Activated T-cell treated with anti-CD3 and anti-CD28 coated beads, Interleukin-2, amount 50 U/mL, for 72 hours (primary cell): Measurements from ENCODE around the gene TMEM221. TPM values are rescaled to one million over a fixed set of nuclear protein-coding genes. Genes with fewer than 3 reads are reported as not detected.
"Not testable (repeated sequence)": the region's sequence is repeated elsewhere in the genome, so short reads cannot be mapped to it uniquely, and the experiment has no call there.

Source experiments
- ATAC-seq, 2 donors: fragments of 150-1000 bp; cut with Tn5 transposase; replicated peaks in 1 of 2; 2 replicates each; pipeline ENCODE4 v1.10.0; 2021; ENCODE audit warnings: moderate library complexity in 2 of 2, mild to moderate bottlenecking in 1 of 2
- DNase-seq, 2 donors: peaks; one replicate each; pipeline ENCODE4 v3.0.0; 2021 to 2022; ENCODE audit warnings: mixed read lengths in 1 of 2
- H3K27ac Mint-ChIP-seq: one replicate; pipeline ENCODE4 v1.8.0; 2022; ENCODE audit warnings: mild to moderate bottlenecking, moderate library complexity, mixed read lengths
- H3K27me3 Mint-ChIP-seq: one replicate; pipeline ENCODE4 v1.8.0; 2022; ENCODE audit warnings: low read depth, mixed read lengths
- H3K36me3 Mint-ChIP-seq, 2 donors: one replicate each; pipeline ENCODE4 v1.8.0; 2022; ENCODE audit warnings: mixed read lengths in 2 of 2, mild to moderate bottlenecking in 1 of 2; ENCODE audit not compliant: insufficient read depth in 2 of 2
- H3K4me1 Mint-ChIP-seq: one replicate; pipeline ENCODE4 v1.8.0; 2022; ENCODE audit warnings: low read depth, mixed read lengths
- H3K4me3 Mint-ChIP-seq, 2 donors: one replicate each; pipeline ENCODE4 v1.8.0; 2022; ENCODE audit warnings: mild to moderate bottlenecking in 2 of 2, mixed read lengths in 2 of 2, moderate library complexity in 2 of 2
- H3K9me3 Mint-ChIP-seq, 2 donors: one replicate each; pipeline ENCODE4 v1.8.0; 2022; ENCODE audit warnings: mixed read lengths in 2 of 2
- total RNA-seq, 2 donors: library from RNA; stranded (reverse); gene quantifications; one replicate each; pipeline ENCODE4 v1.2.3, GENCODE V29; 2022

Gene TMEM221
- total RNA-seq, 2 donors from 2014 or later = not detected

DNA sequence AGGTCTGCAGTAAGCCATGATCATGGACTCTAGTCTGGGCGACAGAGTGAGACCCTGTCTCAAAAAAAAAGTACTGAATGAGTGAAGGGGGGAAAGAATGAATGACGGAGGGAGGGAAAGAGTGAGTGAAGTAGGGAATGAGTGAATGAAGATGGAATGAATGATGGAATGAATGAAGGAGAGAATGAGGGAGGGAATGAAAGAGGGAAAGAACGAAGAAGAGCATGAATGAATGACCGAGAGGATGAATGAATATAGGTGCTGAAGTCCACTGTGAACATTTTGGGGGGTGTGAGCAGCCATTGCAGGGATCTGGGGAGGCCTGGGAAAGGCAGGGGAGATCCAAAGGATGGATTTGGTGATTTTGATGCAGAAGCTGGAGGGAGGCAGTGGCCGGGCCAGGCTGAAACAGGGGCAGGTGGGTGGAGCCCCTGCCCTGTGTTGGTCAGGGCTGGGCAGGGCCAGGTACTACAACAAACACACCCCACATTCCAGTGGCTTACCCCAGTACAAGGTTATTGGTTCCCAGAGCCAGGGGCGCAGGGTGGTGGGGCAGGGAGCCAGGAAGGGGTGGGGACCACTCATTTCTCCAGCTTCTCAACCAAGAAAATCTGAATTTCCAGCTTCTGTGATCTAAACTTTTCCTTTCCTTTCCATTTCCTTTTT is 36.2 kb upstream of the TMEM221 start:
- H3K27ac Mint-ChIP-seq = no peak overlapping the region
- H3K36me3 Mint-ChIP-seq = no peaks in the 10 kb centered on the region
- no peak overlapping the region for H3K4me3 Mint-ChIP-seq
- no peaks in the 10 kb centered on the region for H3K27me3 Mint-ChIP-seq
- peaks cover 16% of the 10 kb centered on the region for H3K4me1 Mint-ChIP-seq
- no peaks in the 10 kb centered on the region for H3K9me3 Mint-ChIP-seq
- no peak for DNase-seq
- ATAC-seq = no peak

DNA sequence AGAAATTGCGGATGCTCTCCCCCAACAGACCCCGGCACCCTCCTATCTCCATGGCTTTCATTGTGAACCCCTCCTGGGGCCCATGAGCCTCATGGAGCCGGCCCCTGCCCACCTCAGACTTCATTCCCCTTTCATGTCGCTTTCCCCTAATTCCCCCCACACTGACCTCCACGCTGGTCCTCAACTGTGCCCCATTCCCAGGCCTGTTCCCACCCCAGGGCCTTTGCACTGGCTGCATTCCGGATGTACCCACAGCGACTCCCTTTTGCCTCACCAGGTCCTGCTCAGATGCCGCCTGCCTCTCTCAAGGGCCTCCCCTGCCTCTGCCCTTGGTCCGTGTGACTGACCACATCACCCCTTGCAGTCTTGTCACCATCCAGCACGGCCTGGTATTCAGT is 35.1 kb upstream of the TMEM221 start:
- ATAC-seq (no peak), DNase-seq (no peak)
- Mint-ChIP-seq H3K4me3 (no peak overlapping the region), H3K27ac (no peak overlapping the region), H3K27me3 (no peaks in the 10 kb centered on the region), H3K36me3 (no peaks in the 10 kb centered on the region), H3K4me1 (peaks cover 8% of the 10 kb centered on the region), H3K9me3 (no peaks in the 10 kb centered on the region)

DNA sequence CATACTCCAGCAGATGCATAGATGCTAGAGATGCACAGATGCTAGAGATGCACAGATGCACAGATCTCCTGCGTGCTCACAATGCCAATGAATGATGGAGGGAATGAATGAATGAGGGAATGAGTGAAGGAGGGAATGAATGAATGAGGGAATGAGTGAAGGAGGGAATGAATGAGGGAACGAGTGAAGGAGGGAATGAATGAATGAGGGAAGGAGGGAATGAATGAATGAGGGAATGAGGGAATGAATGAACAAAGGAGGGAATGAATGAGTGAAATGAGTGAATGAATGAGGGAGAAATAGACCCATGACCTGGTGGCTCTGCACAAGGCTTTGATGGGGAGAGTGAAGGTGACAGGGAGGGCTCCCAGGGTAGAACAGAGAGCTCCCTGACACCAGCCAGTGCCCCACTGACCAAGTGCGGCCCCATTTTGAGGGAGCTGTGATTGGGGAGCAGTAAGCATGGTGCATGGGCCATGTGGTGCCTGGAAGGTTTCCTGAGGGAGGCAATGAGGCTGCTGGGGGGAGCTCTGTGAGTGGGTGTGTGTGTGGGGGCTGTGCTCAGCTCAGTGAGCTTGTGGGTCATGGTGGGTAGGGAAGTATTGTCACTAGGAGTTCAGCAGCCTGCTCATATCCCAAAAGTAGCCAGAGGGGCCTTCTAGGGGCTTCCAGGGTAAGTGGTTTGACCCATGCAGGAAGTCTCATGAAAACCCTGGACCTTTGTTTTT is 34.6 kb upstream of the TMEM221 start:
- no peaks in the 10 kb centered on the region for H3K27me3 Mint-ChIP-seq
- DNase-seq (no peak), ATAC-seq (no peak)
- no peaks in the 10 kb centered on the region for H3K36me3 Mint-ChIP-seq
- H3K4me1 Mint-ChIP-seq = peaks cover 2% of the 10 kb centered on the region
- H3K27ac Mint-ChIP-seq = no peak overlapping the region
- H3K4me3 Mint-ChIP-seq = no peak overlapping the region
- no peaks in the 10 kb centered on the region for H3K9me3 Mint-ChIP-seq

DNA sequence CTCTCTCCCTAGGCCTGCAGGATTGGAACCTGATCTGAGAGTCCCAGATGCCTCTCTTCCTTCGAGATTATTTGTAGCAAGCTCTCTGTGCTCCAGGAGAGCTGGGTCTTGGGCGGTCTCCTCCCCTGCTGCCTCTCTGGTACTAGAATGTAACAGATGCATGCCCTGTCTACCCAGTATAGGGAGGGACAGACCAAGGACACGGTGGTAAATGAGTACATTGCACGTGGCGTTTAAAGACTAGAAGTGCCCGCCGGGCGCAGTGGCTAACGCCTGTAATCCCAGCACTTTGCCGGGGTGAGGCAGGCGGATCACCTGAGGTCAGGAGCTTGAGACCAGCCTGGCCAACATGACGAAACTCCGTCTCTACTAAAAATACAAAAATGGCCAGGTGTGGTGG is 33.5 kb upstream of the TMEM221 start:
- DNase-seq (no peak), ATAC-seq (no peak)
- Mint-ChIP-seq H3K27me3 (no peaks in the 10 kb centered on the region), H3K27ac (no peak overlapping the region), H3K4me3 (no peak overlapping the region), H3K9me3 (no peaks in the 10 kb centered on the region), H3K4me1 (no peaks in the 10 kb centered on the region), H3K36me3 (no peaks in the 10 kb centered on the region)

DNA sequence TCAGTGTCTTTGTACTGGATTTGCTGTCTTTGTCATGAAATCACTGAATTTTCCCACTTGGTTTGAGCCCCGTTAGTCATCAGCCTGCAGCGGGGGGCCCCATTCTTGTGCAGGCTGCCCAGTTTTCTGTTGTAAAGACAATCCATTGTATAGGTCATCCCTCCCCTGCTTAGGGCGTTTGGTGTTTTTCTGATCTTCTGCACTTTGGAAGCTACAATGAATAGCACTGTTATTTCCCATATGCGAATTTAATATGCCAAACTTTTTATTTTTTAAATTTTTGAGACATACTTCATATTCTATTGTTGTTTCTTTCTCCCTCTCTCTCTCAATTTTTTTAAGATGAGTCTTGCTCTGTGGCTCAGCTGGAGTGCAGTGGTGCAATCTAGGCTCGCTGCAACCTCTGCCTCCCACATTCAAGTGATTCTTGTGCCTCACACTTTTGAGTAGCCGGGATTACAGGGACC is 30.9 kb upstream of the TMEM221 start:
- Mint-ChIP-seq H3K27me3 (no peaks in the 10 kb centered on the region), H3K27ac (peak overlapping the region; percentile 7), H3K4me1 (no peaks in the 10 kb centered on the region), H3K36me3 (no peaks in the 10 kb centered on the region), H3K9me3 (no peaks in the 10 kb centered on the region), H3K4me3 (no peak overlapping the region)
- DNase-seq (no peak), ATAC-seq (no peak)

DNA sequence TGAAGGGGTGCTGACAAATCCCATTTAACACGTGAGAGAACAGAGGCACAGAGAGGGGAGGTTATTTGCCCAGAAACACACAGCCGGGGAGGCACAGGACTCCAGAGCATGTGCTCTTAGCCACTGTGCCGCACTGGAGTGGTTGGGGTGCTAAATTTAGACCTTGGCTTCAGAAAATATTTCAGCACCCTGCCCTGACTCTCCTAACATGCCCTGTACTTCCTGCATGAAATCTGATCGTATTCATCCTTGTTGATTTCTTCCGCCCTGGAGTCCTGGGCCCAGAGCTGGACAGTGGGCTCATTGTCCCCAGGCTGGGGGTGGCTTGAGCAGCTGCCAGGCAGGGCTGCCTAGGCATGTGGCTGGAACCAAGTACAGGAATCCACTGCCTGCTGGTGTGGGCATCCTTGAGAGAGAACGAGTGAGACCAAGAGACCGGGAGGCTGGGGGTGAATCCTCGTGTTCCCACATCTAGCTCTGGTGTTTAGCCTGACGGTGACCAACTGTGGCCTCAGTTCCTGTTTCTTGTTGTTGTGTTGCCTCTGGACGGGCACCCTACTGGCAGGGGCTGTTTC is 27.2 kb upstream of the TMEM221 start:
- Mint-ChIP-seq H3K36me3 (no peaks in the 10 kb centered on the region), H3K9me3 (no peaks in the 10 kb centered on the region), H3K27me3 (no peaks in the 10 kb centered on the region), H3K4me3 (no peak overlapping the region), H3K27ac (no peak overlapping the region), H3K4me1 (peaks cover 25% of the 10 kb centered on the region)
- ATAC-seq (no peak), DNase-seq (no peak)

DNA sequence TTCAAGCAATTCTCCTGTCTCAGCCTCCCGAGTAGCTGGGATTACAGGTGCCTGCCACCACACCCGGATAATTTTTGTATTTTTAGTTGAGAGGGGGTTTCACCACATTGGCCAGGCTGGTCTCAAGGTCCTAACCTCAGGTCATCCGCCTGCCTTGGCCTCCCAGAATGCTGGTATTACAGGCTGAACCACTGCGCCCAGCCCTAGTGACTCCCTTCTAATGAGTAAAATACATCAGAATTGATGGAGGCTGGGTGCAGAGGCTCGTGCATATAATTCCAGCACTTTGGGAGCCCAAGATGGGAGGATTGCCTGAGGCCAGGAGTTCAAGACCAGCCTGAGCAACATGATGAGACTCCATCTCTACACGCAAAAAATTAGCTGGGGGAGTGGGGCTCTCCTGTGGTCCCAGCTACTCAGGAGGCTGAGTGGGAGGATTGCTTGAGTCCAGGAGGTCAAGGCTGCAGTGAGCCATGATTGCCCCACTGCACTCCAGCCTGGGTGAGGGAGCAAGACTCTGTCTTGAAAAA is 26.6 kb upstream of the TMEM221 start:
- not testable (repeated sequence) for DNase-seq, H3K27ac Mint-ChIP-seq, ATAC-seq, H3K9me3 Mint-ChIP-seq, H3K27me3 Mint-ChIP-seq, H3K36me3 Mint-ChIP-seq, H3K4me3 Mint-ChIP-seq
- peaks cover 26% of the 10 kb centered on the region for H3K4me1 Mint-ChIP-seq

DNA sequence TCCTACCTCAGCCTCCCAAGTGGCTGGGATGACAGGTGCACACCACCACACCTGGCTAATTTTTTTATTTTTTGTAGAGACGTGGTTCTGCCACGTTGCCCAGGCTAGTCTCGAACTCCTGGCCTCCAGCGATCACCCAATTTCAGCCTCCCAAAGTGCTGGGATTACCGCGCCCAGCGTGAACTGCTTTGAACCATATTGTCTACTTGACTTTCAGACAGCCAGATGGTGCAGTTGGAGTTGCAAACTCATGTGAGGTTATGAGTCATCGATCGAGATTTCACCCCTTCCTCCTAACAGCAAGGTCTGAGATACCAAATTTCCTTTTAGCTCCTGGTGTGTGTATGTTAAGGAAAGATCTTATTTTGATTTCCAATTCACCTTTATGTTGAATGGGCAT is 24.6 kb upstream of the TMEM221 start:
- peak in 1 of 2 donors; percentile 23 for DNase-seq
- no peaks in the 10 kb centered on the region for H3K9me3 Mint-ChIP-seq
- no peak overlapping the region for H3K27ac Mint-ChIP-seq
- peak overlapping the region in 1 of 2 donors; percentile 14 for H3K4me3 Mint-ChIP-seq
- no peak for ATAC-seq
- no peaks in the 10 kb centered on the region for H3K36me3 Mint-ChIP-seq
- no peaks in the 10 kb centered on the region for H3K27me3 Mint-ChIP-seq
- H3K4me1 Mint-ChIP-seq = peaks cover 40% of the 10 kb centered on the region

DNA sequence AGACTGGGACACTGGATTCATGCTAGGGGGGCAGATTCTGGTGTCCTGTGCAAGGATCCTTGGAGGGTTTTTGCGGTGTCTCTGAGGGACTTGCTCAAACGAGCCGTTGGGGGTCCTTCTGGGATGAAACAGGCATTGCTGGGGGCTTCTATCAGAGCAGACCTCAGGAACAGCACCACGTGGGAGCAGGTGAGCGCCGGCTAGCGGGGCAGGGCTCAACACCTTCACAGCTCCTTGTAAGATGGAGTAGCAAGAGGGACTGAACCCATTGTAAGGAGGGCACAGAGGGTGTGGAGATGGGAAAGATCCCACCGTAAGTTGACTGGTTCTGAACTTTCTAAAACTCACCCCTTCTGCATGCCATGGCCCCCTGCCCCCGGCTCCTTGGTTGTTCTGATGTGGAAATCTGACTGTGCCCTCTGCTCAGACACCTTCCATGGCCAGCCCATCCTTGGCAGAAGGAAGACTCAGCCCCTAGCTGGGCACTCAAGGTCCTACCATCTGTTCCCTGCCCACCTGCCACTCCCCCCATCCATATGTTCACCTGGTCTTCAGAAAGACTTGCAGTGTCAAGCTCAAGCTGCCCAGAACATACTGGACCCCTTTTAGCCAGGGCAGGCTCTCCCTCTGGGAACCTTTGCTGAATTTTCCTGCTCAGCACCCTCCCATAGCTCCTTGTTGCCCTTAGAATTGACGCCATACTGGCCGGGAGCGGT is 23.1 kb upstream of the TMEM221 start:
- Mint-ChIP-seq H3K4me1 (peaks cover 40% of the 10 kb centered on the region), H3K27ac (peak overlapping the region; percentile 10), H3K27me3 (no peaks in the 10 kb centered on the region), H3K9me3 (no peaks in the 10 kb centered on the region), H3K36me3 (no peaks in the 10 kb centered on the region), H3K4me3 (peak overlapping the region; percentile 85 to 100)
- ATAC-seq (no peak), DNase-seq (no peak)

DNA sequence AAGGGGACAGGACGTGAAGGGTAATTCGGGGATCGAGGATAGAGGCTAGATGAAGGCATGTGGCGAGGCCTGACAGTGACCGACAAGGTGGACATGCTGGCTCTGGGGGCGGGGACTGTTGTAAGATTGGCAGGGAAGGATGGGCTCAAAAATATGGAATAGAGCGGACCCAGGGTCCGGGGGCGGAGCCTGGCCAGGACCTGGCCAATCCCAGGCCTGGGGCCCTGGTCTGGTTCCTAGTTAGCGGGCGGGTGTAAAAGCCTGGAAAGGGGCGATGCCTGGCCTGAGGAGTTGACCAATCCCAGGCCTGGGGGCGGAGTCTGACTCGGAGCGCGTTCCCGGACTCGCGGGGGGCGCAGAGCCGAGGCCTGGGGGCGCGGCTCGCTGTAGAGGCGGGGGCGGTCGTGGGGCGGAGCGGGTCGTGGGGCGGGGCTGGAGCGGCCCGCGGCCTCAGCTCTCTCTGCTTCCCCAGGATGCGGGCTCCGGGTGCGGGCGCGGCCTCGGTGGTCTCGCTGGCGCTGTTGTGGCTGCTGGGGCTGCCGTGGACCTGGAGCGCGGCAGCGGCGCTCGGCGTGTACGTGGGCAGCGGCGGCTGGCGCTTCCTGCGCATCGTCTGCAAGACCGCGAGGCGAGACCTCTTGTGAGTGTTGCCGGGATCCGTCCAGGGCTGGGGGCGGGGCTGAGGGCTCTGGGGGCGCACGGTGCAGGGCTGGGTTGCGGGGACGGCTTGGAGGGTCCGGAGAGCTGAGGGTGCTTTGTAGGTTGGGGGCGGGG is 21.8 kb upstream of the TMEM221 start, which contains the start of gene SLC27A1:
Gene SLC27A1, plus strand, starts transcription at position 457 of the 774 bp plus-strand sequence. Its CDS starts 17 bp downstream, at position 474.
- Mint-ChIP-seq H3K4me1 (peaks cover 44% of the 10 kb centered on the region), H3K9me3 (no peaks in the 10 kb centered on the region), H3K27me3 (no peaks in the 10 kb centered on the region), H3K36me3 (no peaks in the 10 kb centered on the region), H3K4me3 (peak within 1 kb of the TSS; percentile 85 to 100), H3K27ac (peak within 1 kb of the TSS; percentile 35)
- ATAC-seq (peak; percentile 82 to 83), DNase-seq (peak; percentile 88 to 91)

DNA sequence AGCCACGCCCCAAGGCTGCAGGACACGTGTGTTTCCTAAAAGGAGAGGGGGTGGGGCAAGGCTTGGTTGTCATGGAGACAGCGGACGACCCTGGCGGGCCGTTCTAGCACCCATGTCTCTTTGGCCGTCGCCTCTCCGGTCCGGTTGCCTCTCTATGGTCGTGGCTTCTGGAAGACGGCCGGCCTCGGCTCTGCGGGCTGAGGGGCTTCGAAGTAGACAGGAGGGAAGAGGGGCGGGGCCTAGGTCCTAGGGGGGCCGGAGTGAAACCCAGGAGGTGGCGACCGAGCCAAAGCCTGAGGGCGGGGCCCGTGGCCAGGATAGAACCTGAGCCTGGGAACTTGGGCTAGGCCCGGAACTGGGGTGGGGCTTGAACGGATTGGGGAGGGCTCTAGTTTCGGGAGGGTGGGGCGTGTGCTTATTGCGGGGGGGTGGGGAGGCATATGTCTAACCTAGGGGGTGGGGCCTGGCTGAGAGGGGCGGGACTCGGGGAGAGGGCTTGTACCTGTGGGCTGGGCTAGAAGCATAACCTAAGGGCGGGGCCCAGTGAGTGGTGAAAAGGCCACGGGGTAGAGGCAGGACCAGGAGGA is 21.1 kb upstream of the TMEM221 start:
- Mint-ChIP-seq H3K27ac (peak overlapping the region; percentile 35), H3K4me1 (peaks cover 44% of the 10 kb centered on the region), H3K36me3 (no peaks in the 10 kb centered on the region), H3K4me3 (peak overlapping the region; percentile 85 to 100), H3K27me3 (no peaks in the 10 kb centered on the region), H3K9me3 (no peaks in the 10 kb centered on the region)
- ATAC-seq = peak; percentile 85 to 86
- peak; percentile 83 to 87 for DNase-seq

DNA sequence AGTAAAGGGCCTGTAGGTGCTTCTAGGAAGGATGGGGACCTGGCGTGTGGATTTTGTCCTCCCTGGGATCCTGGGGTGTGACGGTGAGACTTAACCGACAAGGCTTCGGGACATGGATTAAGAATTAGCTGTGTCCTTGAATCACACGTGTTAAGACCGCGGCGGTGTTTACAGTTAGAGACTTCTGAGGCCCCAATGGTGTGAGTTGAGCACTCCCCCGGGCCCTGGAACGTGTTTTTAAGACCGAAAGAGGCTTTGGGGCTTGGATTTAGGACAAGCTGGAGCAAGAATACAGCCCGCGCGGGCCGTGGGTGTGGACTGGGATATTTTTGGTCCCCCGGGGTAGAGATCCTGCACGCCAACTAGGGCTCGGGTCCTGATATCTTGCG is 20.6 kb upstream of the TMEM221 start:
- peaks cover 44% of the 10 kb centered on the region for H3K4me1 Mint-ChIP-seq
- no peak for ATAC-seq
- no peaks in the 10 kb centered on the region for H3K27me3 Mint-ChIP-seq
- peak overlapping the region; percentile 35 for H3K27ac Mint-ChIP-seq
- peak overlapping the region; percentile 85 to 100 for H3K4me3 Mint-ChIP-seq
- no peaks in the 10 kb centered on the region for H3K9me3 Mint-ChIP-seq
- no peak for DNase-seq
- H3K36me3 Mint-ChIP-seq = no peaks in the 10 kb centered on the region
